HFFc6 (cell line): Measurements from ENCODE around the gene STBD1. TPM values are rescaled to one million over a fixed set of nuclear protein-coding genes. Genes with fewer than 3 reads are reported as not detected.

ENCODE experiments used
- DNase-seq: peaks from one replicate; pipeline ENCODE4 v3.0.0-alpha.2; 2018
- H3K27ac Mint-ChIP-seq: 2 replicates; pipeline ENCODE4 v1.8.0; 2020; ENCODE audit warnings: mild to moderate bottlenecking, mixed read lengths
- H3K27me3 Mint-ChIP-seq: 2 replicates; pipeline ENCODE4 v1.8.0; 2021; ENCODE audit warnings: mild to moderate bottlenecking, moderate library complexity, mixed read lengths; ENCODE audit not compliant: insufficient read depth
- H3K36me3 Mint-ChIP-seq: 2 replicates; pipeline ENCODE4 v1.8.0; 2021; ENCODE audit warnings: low read depth, mixed read lengths
- H3K4me1 Mint-ChIP-seq: 2 replicates; pipeline ENCODE4 v1.8.0; 2020; ENCODE audit warnings: low read depth, mixed read lengths
- H3K4me3 Mint-ChIP-seq: 2 replicates; pipeline ENCODE4 v1.8.0; 2020; ENCODE audit warnings: mild to moderate bottlenecking, moderate library complexity, mixed read lengths
- H3K9me3 Mint-ChIP-seq: 2 replicates; pipeline ENCODE4 v1.8.0; 2020; ENCODE audit warnings: mild to moderate bottlenecking, mixed read lengths
- CTCF ChIP-seq: fragments of 200-600 bp; sonication (generic); IDR thresholded peaks from 2 replicates; pipeline ENCODE4 v1.5.0; 2021; ENCODE audit warnings: antibody characterized with exemption, mild to moderate bottlenecking
- total RNA-seq, 6 experiments: library from RNA; stranded (reverse); fragmentation: NEBNext Ultra II Directional; extraction: Animal tissue kit (Norgen Biotek cat#: 25700); gene quantifications; 2 replicates in 1 of 6; 3 replicates in 5 of 6; pipeline ENCODE4 v1.2.3, GENCODE V29; 2021

STBD1 gene
- total RNA-seq, 6 experiments from 2014 or later, result 4.3 to 6.0 (median 5.4) TPM

- no peaks in the 10 kb centered on the region for H3K4me1 Mint-ChIP-seq
- H3K36me3 Mint-ChIP-seq, result peaks cover 9% of the 10 kb centered on the region
- H3K9me3 Mint-ChIP-seq, result peaks cover 19% of the 10 kb centered on the region
- DNase-seq, result no peak
- peaks cover 31% of the 10 kb centered on the region for H3K27me3 Mint-ChIP-seq
- no peak overlapping the region for H3K27ac Mint-ChIP-seq
- no peak for TF ChIP-seq CTCF
- no peak overlapping the region for H3K4me3 Mint-ChIP-seq
Observed at GRCh38 chr4:76292730-76293129, 13.8 kb upstream of the STBD1 start.

- H3K27me3 Mint-ChIP-seq, result peaks cover 30% of the 10 kb centered on the region
- H3K36me3 Mint-ChIP-seq, result peaks cover 15% of the 10 kb centered on the region
- no peaks in the 10 kb centered on the region for H3K4me1 Mint-ChIP-seq
- no peak for TF ChIP-seq CTCF
- H3K4me3 Mint-ChIP-seq, result no peak overlapping the region
- no peak overlapping the region for H3K27ac Mint-ChIP-seq
- peaks cover 29% of the 10 kb centered on the region for H3K9me3 Mint-ChIP-seq
- DNase-seq, result no peak
Observed at GRCh38 chr4:76293772-76294171, 12.8 kb upstream of the STBD1 start.

- Mint-ChIP-seq H3K36me3 (peaks cover 15% of the 10 kb centered on the region), H3K27ac (no peak overlapping the region), H3K9me3 (peaks cover 30% of the 10 kb centered on the region), H3K4me1 (peaks cover 10% of the 10 kb centered on the region), H3K4me3 (no peak overlapping the region), H3K27me3 (peaks cover 17% of the 10 kb centered on the region)
- DNase-seq, result no peak
- no peak for TF ChIP-seq CTCF
Observed at GRCh38 chr4:76296286-76296820, 10.2 kb upstream of the STBD1 start.

GRCh38 chr4:76298227-76298626, 8.3 kb upstream of the STBD1 start:
- no peak overlapping the region for H3K27ac Mint-ChIP-seq
- no peak for TF ChIP-seq CTCF
- no peak for DNase-seq
- no peak overlapping the region for H3K4me3 Mint-ChIP-seq
- peaks cover 29% of the 10 kb centered on the region for H3K4me1 Mint-ChIP-seq
- peaks cover 30% of the 10 kb centered on the region for H3K9me3 Mint-ChIP-seq
- peaks cover 9% of the 10 kb centered on the region; the same call in 1 of the 2 replicates for H3K27me3 Mint-ChIP-seq
- H3K36me3 Mint-ChIP-seq, result peaks cover 15% of the 10 kb centered on the region

GRCh38 chr4:76300012-76300411, 6.5 kb upstream of the STBD1 start:
- no peak; the same call in 1 of the 2 replicates for TF ChIP-seq CTCF
- no peak overlapping the region for H3K27ac Mint-ChIP-seq
- peaks cover 9% of the 10 kb centered on the region; the same call in 1 of the 2 replicates for H3K27me3 Mint-ChIP-seq
- H3K9me3 Mint-ChIP-seq, result peaks cover 30% of the 10 kb centered on the region
- H3K4me1 Mint-ChIP-seq, result peaks cover 38% of the 10 kb centered on the region
- H3K4me3 Mint-ChIP-seq, result no peak overlapping the region
- peaks cover 15% of the 10 kb centered on the region for H3K36me3 Mint-ChIP-seq
- no peak for DNase-seq
